ENCODE data around the gene CALCOCO1.
"Not testable (repeated sequence)": the region's sequence is repeated elsewhere in the genome, so short reads cannot be mapped to it uniquely, and the experiment has no call there.

The CALCOCO1 gene

GRCh38 chr12:53733051-53733806 is 6.0 kb upstream of the CALCOCO1 start:
- no peak for DNase-seq (ENCODE audit: low spot score)

- no peak for DNase-seq (ENCODE audit: low spot score)
Observed at GRCh38 chr12:53729644-53730043, 2.4 kb upstream of the CALCOCO1 start.

DNA sequence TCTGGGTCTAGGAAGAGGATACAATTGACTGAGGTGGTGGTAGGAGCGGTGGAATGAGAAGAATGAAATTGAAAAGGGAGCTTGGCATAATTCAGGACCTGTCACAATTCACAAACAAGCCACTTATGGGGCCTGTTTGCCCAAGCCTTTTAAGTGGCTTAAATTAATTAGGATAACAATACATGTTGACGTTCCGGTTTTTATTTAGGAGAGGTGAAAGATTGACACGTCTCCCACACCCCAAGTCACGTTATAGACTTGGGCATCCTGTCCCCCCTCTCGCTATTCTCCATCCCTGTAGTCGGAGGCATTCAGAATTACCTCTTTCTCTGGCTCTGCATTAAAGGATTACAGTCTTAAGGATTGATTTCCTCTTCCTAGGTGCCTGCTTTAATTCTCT is 954 bp upstream of the CALCOCO1 start:
- DNase-seq (ENCODE audit: low spot score) = no peak

GRCh38 chr12:53726946-53727309 is 324 bp downstream of the CALCOCO1 start:
- DNase-seq (ENCODE audit: low spot score) = peak; percentile 52

DNA sequence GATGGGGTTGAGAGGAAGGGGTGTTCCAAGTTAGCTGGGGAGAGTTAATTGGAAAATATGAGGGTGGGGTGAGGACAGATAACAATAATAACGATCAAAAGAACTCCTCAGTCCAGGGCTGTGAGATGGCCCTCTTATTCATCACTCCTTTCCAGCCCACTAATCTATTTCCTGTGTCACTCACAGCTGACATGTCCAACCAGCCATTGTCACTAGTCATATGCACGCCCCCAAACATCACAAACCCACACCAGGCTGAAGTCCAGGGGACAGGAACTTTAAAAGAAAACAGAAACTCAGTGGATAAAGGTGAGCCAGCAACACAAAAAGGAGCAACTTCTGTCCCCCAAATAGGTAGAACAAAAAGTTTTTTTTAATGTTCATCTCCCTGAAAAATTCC is 911 bp downstream of the CALCOCO1 start:
- no peak for DNase-seq (ENCODE audit: low spot score)

- no peak for DNase-seq (ENCODE audit: low spot score)
Observed at GRCh38 chr12:53725824-53726223, 1.4 kb downstream of the CALCOCO1 start.

DNA sequence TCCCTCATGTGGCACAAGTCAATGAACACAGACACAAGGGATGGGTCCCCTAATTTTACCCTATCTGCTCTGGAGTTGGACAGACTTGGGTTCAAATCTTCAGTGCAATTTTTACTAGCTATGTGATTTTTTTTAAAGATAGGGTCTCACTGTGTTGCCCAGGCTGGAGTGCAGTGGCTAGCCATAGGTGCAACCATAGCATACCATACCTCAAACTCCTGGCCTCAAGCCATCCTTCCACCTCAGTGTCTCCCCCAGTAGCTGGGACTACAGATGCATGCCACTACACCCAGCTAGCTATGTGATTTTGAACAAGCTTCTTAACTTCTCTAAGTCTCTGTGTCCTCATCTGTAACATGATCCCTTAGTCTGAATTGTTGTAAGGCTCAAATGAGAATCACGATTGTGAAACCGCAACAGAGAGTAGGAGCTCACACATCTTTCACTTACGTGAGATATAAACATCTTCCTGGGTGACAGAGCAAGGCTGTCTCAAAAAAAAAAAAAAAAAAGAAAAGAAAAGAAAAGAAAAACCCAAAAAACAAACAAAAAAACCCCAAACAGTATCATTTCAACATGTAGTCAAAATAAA is 4.7 kb downstream of the CALCOCO1 start:
- no peak for DNase-seq (ENCODE audit: low spot score)

GRCh38 chr12:53720946-53721345 is 6.3 kb downstream of the CALCOCO1 start:
- no peak for DNase-seq (ENCODE audit: low spot score)

DNA sequence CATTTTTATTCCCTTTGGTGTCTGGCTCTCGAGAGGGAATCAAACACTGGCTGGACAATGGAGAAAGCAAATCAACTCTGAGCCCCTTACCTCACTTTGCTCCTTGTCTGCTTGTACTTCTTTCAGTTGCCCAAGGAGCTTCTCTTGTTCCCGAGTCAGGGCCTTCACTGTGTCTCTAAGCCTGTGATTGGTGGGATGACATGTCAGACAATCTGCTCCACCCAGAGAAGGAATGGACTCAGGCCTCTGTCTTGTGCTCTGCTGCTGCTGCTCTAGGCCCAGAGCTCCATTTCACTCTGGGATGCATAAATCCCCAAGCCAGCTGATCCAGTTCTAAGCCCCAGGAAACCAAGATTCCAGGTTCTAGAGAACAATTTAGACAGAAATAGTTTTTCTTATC is 7.6 kb downstream of the CALCOCO1 start:
- no peak for DNase-seq (ENCODE audit: low spot score)

DNA sequence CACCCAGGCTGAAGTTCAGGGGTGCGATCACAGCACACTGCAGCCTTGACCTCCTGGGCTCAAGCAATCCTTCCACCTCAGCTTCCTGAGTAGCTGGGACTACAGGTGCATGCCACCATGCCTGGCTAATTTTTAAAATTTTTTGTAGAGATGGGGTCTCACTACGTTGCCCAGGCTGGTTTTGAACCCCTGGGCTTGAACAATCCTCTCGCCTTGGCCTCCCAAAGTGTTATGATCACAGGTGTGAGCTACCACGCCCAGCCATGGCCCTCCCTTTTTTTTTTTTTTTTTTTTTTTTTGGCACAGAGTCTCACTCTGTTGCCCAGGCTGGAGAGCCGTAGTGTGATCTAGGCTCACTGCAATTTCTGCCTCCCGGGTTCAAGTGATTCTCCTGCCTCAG is 8.7 kb downstream of the CALCOCO1 start:
- DNase-seq (ENCODE audit: low spot score) = not testable (repeated sequence)

GRCh38 chr12:53717319-53717718 is 9.9 kb downstream of the CALCOCO1 start:
- DNase-seq (ENCODE audit: low spot score) = no peak

GRCh38 chr12:53714004-53714403 is 13.2 kb downstream of the CALCOCO1 start:
- DNase-seq (ENCODE audit: low spot score) = no peak

DNA sequence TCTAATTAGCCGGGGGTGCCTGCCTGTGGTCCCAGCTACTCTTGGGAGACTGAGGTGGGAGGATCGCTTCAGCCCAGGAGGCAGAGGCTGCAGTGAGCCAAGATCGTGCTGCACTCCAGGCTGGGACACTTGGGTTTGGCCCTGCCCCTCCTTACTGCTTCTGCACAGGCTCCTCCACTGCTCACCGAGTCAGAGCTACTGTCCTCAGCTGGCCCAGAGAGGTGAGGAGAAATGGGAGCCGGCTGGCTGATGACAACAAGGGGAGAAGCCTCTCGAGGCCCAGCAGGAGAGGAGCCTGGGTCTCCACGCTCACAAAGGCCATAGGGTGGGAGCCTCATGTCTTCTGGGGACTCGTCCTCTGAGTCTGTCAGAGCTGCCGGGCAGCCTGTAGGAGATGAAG is 13.7 kb downstream of the CALCOCO1 start:
- no peak for DNase-seq (ENCODE audit: low spot score)

- no peak for DNase-seq (ENCODE audit: low spot score)
Observed at GRCh38 chr12:53712059-53712643, 15.1 kb downstream of the CALCOCO1 start.

GRCh38 chr12:53710091-53710490 is 17.2 kb downstream of the CALCOCO1 start:
- DNase-seq (ENCODE audit: low spot score) = no peak

- no peak for DNase-seq (ENCODE audit: low spot score)
Observed at GRCh38 chr12:53709671-53710070, 17.6 kb downstream of the CALCOCO1 start.

DNA sequence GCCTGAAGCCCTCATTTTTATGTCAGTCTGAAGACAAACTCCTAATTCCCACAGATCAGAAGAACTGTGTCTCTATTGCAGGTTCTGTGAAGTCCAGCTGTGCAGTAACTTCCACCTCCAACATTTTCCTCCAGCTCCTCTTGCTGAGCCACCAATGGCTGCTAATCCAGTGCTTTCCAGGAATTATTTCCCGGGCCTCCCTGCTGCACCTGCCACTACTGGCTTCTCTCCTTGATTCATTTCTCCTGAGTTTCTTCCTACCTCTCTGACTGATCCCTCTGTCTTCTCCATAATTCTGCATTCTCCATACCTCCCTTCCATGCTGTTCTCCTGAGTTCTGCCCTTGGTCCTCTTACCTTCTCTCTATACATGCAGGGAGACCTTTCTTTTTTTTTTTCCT is 21.2 kb downstream of the CALCOCO1 start:
- DNase-seq (ENCODE audit: low spot score) = no peak

DNA sequence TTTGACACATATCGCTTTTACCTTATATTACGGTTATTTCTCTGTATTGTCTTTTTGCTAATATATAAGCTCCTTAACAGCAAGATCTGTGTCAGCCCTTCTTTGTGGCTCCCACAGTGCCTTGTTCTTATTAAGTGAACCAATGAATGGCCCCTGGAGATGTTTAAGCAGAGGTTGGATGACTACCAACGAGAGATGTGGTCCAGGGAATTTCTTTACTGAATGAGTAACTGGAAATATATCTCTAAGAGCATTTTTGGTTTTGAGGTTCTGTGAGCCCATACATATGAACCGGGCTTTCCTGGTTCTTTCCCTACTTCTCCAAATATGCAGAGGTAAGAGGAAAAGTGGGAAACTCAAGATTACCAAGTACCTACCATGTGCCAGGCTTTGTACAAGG is 23.5 kb downstream of the CALCOCO1 start:
- no peak for DNase-seq (ENCODE audit: low spot score)

GRCh38 chr12:53701518-53702264 is 25.6 kb downstream of the CALCOCO1 start:
- peak; percentile 84 for DNase-seq (ENCODE audit: low spot score)

DNA sequence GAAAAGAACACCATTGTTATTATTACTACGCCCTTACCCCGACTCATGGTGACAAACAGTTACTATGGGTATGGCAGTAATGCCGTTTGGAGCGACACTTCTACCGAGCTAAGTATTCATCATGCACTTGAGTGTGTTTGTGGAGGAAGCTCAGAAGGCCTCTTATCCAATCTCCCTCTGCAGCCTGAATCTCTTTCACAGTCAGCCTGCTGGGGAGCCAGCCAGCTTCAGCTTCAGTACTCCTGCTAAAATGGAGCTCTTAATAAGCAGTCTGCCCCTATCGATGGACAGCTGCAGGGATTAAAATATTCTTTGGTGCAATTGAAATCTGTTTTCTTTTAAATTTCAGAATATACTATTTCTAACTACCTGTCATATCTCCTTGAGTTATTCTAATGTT is 26.7 kb downstream of the CALCOCO1 start:
- no peak for DNase-seq (ENCODE audit: low spot score)

DNA sequence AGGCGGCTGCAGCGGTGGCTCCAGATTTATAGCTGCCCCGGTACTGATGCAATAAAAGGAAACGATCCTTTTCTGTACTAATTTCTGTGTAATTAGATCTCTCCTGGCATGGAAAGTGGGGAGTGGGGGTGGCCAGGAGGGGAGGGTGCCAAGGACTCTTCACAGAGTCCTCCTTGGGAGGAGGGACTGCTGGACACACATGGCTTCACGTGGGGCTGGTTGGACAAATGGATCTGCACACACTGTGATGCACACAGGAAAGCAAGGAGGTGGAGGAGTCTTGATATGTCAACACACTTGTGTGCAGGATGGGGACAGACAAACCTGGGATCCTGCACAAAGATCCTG is 27.6 kb downstream of the CALCOCO1 start:
- no peak for DNase-seq (ENCODE audit: low spot score)

DNA sequence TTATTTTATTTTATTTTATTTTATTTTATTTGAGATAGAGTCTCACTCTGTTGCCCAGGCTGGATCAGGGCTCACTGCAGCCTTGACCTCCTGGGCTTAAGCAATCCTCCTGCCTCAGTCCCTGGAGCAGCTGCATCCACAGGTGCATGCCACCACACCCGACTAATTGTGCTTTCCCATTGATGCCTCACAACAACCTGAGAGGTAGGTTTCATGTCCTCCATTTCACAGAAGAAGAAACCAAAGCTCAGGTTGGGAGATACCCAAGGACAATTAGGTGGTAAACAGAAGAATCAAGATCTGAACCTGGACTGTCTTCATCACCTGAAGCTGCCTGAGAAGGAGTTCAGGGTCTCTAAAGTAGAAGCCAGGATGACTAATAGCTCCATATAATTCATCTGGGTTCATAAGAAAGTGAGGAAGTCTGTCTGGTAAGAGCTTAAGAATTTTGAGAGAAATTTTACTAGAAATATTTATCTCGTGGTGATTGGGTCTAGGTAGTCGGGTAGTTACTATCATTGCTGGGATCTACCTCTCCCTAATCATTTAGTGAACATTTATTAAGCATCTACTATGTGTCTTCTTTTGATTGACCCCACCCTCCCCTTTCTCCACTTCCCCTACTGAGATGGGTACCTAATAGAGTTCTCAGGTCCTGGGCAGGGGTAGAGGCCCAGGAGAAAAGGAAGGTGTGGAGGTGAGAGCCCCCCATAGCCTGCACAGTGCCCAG is 28.1 kb downstream of the CALCOCO1 start:
- DNase-seq (ENCODE audit: low spot score) = no peak
